NCI-H524 treated with DMSO at 0.1 percent for 48 hours (cell line): ENCODE data around the gene TMEM53.
A peak's percentile ranks its signal among the peaks of the same experiment; 100 is the strongest.
"Not testable (repeated sequence)": the region's sequence is repeated elsewhere in the genome, so short reads cannot be mapped to it uniquely, and the experiment has no call there.

Source experiments
- DNase-seq: peaks from one replicate; lab custom pipeline; 2025; lab: John Stamatoyannopoulos, UW

TMEM53 gene

DNA sequence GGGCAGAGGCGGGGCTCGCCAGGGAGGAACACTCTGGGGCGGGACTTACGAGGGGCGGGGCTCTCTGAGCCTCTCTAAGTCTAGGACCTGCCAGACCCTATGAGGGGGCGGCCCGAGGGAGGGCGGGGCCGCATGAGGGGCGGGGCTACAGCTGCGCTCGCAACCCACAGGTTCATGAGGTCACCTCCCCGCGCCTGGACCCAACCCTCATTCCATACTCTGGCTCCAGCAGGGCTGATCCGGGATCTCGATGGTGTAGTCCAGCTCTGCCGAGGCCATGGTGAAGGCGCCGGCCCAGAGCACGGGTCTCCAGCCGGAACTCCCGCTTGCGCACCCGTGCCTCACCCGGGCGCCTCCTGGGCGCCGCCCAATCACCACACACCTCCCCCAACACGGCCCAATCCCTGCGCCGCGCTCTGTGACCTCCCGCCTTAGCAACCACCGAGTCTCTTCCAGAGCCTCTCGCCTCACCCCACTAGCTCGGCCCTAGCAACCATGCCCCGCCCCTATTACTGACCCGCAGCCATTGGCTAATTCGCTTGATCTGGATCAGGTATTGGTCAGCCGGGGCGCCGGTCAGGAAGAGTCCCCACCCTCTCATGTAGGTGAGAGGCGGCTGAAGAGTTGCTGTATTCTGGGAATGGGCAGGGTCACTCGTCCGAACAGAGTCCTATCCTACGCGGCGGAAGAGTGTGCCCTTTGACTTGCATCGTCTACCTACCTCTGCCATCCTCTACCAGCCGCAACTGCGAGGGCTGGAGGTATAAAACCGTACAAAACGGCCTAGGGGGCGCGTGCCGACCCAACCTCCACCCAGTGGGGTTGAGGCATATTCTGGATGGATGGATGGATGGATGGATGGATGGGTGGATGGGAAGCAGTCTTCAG, at the start of gene TMEM53, which contains the start of gene ARMH1:
TSS of gene TMEM53 (minus strand) at position 369 of the 888 bp plus-strand sequence. CDS start at position 279, 90 bp downstream.
TSS of gene ARMH1 (plus strand) at position 602 of the 888 bp plus-strand sequence. CDS start 14,984 bp downstream, outside the sequence.
- peak; percentile 93 for DNase-seq

DNA sequence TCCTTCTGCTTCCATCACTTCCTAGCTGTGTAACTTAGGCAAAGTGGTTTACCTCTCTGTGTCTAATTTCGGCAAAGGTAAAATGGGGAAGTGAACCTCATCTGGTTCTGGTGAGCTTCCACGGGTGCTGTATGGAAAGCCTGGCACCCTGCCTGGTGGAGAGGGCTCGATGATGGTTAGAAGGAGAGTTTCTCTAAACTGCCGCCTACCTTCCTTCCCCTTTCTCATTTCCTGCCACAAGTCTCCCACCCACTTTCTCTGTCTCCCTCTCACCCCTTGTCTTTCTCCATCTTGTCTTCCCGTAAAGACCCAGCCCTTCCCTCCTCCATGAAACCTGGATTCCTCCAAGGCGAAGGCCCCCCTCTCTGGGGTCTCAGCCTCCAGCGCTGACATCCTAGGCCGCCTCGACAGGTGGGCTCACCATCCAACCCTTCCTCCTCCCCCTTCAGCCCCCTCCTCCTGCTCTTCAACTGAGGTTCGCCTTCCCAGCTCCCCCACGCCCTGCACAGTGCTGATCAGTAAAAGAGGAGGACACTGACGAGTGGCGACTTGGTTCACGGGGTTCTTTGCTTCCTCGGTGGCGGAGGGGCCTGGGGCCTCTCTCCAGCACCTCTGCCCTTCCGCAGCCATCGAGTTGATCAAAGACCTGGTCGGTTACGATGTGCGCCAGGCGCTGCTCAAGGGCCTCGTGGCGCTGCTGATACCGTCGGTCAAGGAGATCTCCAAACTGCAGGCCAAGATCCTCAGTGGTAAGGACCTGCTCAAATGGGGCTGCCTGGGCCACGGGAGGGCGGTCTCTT, 49.4 kb upstream of the TMEM53 start:
- DNase-seq = no peak

DNA sequence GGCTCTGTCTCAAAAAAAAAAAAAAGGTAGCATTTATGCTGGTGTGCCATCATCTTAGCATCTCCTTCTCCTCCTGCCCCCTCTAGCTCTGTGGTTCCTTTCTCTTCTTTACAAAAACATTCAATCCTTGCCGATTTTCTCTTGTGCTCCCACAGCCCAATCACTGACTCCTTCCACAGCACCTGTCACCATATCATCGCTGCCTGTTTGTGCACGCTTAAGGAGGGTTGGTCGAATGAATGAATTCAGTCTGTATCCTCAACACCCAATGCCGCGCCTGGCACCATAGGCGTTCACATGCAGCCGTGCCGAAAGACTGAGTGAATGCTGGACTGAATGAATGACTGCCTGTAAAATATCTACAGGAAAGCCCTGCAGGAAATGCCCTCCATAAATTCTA, 48.8 kb upstream of the TMEM53 start:
- no peak for DNase-seq

DNA sequence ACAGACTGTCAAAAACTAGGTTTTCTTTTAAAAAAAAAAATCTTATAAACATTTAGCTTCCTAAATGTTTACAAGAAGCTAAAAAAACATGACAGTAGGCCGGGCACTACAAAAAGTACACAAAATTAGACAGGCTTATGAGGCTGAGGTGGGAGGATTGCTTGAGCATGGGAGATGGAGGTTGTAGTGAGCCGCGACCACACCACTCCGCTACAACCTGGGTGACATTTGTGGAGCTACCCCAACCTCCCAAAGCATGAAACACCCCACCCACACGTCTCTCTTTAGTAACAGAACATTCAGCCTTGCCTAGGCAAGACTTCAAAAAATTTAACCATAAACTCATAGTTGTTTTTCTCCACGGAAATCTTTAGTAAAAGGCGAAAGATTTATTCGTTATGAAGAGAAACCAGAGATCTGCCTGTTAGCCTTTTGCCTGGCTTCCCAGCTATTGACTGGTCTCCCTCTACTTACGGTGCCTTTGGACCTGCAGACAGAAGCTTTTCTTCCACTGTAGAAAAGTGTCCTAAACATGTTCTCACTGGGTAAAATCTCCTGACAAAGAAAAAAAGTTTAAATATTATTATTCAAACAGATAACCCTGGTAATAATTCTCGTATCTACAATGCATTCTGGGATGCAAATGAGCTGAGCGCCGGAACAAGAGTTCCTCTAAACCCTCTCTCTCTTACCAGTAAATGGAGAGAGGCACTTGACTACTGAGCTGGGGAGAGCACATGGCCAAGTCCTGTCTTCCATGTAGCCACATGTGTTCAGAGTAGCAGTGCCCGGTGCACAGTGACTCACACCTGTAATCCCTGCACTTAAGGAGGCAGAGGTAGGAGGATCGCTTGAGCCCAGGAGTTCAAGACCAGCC, 47.4 kb upstream of the TMEM53 start:
- DNase-seq = peak; percentile 76

DNA sequence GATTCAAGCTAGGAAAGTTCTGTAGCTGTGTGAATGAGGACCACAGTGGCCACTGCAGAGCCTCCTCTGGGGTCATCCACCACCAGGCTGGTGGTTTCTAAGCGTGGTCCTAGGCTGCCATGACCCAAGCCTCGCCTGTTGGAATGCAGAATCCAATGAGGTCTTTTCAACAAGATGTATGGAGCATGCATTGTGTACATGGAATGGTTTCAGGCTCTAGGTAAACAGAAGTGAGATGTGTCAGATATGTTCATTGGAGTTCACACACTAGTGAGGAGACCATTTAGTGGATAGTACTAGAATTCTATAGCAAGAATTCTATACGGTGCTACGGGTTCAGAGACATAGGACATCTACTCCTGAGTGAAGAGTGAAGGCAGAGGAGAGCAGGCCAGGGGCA, 46.0 kb upstream of the TMEM53 start:
- no peak for DNase-seq

DNA sequence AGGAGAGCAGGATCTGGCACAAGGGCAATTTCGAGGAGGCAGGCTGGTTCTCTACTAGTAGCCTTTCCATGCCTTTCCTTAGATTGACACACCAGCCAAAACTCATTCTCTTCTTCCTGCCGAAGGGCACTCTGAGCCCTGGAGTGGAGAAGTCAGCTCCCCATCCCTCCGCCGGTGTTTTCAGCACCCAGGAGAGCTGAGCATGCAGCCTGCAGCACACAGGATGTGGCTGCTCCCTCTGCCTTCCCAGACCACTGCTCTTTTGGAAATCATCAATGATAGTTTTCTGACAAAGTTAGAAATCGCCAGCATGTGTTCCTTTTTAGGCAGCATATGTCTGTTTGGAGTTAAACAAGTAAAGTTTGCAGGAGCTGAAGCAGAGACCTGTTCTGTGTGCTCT, 45.0 kb upstream of the TMEM53 start:
- DNase-seq = no peak

DNA sequence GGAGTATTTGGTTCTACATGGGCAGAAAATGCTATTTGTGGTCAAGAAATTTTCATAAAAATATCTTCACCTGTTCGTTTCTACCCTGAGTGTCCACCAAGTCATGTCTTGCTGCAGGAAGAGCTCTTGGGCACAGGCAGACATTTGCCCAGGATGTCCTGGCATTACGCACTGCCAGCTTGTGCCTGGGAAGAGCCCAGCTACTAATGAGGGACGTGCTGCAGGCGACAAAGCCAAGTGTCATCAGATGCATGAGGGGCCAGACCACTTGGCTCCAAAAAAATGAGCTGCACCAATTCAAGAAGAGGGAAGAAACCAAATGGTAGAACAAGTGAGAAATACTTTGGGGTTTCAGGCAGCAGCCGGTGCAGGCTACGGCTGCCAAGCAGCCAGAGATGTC, 43.8 kb upstream of the TMEM53 start:
- no peak for DNase-seq

DNA sequence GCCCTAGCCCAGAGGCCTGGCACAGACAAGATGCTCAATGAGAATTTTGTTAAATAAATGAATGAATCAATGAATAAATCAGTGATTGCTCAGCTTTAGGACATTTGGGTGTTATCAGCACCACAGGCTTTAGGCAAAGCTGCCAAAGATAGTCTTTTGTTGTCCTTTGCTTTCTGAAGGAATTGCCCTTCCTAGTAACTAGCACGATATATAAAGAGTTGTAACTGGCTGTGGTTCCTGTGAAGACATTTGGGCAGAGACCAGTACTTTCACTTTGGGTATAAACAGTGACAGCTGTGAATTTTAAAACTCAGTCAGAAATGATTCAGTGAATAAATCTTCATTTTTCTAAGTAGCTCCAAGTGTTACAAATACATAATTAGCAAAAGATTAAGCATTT, 43.4 kb upstream of the TMEM53 start:
- DNase-seq = no peak

DNA sequence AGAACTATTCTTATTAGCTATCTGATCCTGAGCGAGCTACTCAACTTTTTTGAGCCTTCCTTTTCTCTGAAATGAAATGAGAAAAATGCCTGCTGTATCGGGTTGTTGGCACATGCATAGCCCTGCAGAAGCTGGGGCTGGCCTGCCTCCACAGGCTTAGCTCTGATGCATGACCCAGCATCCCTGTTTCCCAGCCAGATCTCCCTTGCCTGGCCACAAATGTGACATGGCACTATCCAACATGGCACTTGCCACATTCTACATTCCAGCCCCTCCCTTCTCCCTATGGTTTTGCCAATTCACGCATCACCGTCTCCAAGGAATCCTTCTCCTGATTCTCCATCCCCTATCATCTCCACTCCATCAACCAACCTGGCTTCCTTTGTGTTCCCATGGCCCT, 42.9 kb upstream of the TMEM53 start:
- no peak for DNase-seq

DNA sequence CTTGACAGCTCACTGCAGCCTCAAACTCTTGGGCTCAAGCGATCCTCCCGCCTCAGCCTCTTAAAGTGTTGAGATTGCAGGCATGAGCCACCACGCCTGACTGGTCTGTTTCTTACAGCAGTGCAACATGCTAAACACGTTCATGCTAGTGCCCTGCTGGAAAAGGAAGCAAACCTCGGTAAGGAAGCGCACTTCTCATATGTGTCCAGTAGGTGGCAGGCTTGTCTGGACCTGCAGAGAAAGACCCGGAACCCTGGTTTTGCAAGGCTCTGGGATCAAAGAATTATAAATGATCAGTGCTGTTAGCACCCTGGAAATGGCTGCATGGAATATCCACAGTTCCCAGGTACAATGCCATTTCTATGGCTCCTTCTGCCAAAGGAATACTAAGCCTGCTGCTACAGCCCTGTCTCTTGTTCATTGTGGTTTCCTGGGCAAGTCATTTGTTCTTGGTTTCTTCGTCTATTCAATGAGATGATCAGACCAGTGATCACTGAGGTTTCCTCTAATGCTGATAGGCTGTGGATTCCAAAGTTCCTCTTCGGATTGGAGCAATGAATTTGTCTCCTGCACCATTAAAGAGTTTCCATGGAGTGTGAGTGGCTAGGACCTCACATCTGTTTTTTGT, 40.8 kb upstream of the TMEM53 start:
- DNase-seq = no peak

DNA sequence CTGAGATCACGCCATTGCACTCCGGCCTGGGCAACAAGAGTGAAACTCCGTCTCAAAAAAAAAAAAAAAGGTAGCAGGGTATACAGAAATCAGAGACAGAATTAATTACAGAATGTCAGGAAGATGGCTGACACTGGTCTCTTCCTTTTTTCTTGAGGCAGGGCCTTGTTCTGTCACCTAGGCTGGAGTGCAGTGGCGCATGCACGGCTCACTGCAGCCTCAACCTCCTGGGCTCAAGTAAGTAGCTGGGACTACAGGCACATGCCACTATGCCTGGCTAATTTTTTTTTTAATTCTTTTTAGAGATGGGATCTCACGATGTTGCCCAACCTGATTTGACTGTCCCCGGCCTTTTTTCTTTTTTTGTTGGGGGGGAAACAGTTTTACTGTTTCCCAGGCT, 40.3 kb upstream of the TMEM53 start:
- DNase-seq = no peak

DNA sequence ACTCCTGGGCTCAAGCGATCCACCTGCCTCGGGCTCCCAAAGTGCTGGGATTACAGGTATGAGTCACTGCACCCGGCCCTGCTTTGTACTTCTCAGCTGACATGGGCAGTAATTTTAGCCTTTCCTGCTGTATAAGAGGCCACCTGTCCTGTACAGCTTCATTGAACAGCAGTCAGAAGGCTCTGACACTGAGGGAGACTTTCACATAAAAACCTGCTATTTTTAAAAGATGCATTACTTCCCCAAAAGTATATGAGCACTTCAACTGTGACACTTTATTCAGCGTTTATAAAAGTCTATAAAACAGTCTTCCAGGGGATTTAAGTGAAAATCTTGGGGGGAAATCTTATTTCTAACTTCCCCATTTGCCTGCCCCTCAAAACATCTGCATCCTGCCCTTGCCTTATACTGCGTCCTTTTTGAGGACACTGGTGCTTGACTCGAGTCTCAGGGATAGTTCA, 39.1 kb upstream of the TMEM53 start:
- DNase-seq = no peak

DNA sequence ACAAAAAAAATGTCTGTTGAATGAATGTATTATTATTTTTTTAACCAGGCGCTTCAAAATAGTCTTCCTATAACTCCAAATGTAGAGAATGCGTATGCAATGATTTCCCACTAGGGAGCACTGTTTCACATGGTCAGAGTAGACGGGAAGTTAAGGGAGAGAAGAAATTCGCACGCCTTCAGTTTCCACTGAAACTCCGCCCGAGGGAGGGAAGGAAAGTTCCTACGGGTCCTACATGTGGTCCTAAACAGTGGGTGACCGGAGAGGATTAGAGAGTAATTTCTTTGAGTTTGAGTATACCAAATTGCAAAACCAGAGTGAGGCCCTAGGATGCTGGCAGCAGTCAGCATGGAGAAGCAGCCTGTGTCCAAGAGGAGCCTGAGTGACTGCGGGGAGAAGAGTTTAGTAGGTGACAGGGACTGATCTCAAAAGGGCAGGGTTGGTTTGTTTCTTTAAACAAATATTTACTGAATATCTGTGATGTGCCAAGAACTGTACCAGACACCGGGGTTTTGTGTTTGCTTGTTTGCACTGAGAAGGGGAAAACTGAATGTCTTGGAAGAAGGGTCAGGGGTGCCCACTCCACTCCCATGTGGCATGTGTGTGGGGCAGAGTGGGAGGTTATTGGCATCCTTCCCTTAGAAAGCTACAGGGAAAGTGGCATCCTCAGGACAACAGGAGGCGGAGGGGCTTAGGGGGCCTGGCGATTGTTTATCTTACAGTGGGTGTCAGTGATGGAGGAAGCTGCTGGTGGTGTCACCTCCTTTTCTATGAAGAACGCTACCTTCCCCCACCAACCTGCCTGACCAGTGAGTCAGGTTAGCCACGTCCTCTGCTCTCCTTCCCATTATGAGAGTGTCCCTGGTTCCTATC, 33.9 kb upstream of the TMEM53 start:
- no peak for DNase-seq

DNA sequence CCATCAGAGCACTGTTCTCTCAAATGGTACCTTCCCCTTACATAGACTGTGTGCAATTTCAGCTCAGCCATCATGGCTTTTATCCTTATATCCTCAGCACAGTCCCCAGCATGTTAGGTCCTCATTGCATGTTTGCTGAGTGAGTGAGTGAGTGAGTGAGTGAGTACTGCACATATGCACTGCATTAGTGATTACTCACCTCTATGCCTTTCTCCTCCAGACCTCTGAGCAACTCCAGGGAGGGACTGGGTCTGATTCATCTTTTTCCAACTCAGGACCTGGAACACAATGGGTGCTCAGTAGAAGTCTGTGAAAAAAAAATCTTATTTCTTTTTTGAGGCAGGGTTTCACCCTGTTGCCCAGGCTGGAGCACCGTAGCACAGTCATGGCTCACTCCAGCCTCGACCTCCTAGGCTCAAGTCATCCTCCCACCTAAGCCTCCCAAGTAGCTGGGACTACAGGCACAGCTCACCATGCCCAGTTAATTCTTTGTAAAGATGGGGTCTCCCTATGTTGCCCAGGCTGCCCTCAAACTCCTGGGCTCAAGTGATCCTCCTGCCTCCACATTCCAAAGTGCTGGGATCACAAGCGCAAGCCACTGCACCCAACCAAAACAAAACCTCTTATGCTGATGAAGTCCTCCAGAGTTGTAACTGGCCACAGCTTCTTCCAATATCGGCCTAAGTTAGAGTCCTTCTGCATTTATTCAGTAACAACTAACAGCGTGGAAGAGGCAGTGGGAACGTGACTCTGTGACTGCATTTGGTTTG, 33.0 kb upstream of the TMEM53 start:
- no peak for DNase-seq

DNA sequence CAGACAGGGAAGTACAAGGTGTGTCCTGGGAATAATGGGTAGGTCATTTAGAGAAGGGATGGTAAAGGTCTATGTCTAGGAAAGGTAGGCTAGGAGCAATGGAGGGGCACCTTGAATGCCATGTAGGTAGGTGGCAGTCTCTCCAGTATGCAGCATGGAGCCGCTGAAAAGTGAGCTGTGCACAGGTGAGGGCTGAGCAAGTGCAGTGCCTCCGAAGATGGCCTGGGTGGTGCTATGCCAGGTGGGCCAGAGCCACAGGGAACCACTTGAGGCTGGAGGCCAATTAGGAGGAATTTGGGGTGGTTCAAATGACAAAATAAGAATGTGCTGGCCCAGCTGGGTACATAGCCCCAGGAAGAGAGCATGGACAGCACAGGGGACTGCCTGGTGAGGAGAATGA, 31.7 kb upstream of the TMEM53 start:
- no peak for DNase-seq

DNA sequence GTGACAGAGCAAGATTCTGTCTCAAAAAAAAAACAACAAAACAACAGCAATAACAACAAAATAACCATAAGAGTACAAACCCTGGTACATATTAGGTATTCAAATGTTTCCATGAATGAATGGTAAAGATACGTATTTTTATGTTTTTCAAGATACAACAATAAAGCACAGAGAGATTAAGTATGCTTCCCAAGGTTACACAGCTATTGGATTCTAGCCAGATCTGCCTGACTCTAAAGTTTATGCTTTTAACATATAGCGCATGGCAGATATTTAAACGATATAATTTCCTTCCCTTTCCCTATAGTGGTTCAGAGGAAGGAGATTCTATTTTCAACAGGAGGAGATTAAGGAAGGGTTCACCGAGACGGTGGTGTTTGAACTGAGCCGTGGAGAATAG, 31.2 kb upstream of the TMEM53 start:
- DNase-seq = no peak

DNA sequence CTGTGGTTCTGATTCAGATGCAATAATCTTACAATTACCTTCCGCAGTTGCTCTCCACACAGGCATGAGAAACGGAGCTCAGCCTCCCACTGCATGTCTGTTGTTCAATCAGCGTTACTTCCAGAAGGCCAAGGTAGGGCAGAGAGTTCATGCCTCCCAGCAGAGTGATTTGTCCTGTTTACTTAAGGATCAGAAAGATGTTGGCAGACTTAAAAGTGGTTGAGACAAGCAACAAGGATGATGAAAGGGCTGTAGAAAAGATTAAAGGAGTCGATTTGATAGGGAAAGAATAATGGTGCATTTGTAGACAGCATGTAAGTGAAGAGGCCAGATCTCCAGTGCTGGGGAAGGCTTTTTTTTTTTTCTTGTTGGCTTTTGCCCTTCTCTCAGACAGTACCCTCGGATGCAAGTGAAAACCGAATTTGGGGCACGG, 26.9 kb upstream of the TMEM53 start:
- no peak for DNase-seq

DNA sequence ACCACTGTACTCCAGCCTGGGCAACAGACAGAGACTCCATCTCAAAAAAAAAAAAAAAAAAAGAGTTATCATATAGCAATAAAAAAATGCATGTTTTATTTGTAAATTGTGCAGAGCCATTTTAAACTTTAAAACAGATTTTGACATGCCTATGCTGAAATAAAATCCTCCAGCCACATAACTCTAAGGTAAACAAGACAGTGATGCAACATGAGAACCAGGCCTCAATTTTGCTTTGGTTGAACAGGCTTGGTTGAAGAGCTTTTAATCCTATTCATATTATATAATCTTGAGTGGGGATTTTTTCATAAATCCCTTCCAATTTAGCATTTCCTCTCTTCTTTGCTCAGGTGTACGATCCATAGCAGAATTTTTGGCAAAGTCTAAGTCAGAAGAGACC, 26.3 kb upstream of the TMEM53 start:
- DNase-seq = no peak

DNA sequence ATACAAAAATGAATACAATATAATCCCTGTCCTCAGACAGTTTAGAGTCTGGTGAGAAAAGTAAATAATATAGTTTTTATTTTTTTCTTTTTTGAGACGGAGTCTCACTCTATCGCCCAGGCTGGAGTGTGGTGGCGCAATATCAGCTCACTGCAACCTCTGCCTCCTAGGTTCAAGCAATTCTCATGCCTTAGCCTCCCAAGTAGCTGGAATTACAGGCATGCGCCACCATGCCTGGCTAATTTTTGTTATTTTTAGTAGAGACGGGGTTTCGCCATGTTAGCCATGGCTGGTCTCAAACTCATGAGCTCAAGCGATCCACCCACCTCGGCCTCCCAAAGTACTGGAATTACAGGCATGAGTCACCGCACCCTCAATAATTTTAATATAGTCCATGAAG, 25.1 kb upstream of the TMEM53 start:
- not testable (repeated sequence) for DNase-seq

DNA sequence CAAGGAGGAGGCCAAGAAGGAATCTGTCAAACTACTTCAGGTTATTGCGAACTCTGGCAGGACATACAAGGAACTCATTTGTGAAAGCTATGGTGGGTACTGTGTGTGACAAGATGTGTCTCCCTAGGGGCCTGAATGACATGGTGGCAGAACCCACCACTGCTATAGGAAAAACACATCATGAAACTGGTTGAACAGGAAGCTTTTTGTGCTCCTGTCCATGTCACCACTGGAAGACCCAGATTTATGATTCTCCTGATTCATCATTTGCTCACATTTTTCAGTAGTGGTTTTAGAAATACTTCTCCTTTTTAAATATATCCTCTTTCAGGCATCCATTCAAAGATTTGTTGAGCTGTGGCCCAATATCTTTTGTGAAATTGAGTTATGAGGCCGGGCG, 23.9 kb upstream of the TMEM53 start:
- DNase-seq = no peak
